ENCODE results near the gene ANKMY1.

DNA sequence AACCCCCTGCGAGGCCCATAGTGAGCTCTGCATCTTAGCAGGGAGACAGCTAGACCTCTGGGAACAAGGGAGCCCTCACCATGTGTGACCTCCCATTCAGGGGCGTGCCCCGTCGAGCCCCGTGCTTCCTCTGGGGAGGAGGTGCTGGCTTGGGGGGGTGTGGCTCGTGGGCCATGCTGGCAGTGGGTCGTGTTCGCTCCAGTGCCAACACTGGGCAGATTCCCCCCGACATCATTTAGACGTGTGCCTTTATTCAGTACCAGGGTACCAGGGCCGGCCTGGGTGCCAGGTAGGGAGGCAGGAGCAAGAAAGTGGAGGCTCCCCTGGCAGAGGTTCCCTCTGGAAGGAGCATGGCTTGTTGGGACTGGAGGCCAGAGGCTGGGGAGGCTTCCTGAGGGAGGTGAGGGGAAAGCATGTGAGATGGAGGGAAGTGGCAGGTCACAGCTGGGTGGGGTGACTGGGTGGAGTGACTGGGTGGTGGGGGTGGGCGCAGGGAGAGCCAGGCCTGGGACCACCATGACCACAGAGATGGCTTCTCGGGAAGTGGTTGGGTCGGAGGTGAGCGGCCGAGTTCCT lies 107.2 kb downstream of the ANKMY1 start:
- TF ChIP-seq, protein P1, sequence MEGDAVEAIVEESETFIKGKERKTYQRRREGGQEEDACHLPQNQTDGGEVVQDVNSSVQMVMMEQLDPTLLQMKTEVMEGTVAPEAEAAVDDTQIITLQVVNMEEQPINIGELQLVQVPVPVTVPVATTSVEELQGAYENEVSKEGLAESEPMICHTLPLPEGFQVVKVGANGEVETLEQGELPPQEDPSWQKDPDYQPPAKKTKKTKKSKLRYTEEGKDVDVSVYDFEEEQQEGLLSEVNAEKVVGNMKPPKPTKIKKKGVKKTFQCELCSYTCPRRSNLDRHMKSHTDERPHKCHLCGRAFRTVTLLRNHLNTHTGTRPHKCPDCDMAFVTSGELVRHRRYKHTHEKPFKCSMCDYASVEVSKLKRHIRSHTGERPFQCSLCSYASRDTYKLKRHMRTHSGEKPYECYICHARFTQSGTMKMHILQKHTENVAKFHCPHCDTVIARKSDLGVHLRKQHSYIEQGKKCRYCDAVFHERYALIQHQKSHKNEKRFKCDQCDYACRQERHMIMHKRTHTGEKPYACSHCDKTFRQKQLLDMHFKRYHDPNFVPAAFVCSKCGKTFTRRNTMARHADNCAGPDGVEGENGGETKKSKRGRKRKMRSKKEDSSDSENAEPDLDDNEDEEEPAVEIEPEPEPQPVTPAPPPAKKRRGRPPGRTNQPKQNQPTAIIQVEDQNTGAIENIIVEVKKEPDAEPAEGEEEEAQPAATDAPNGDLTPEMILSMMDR (IDR thresholded peaks at IDR 0.05; ENCODE audit: insufficient read depth, low read depth, low read length), result no peak
- no peak for TF ChIP-seq EZH2 (IDR thresholded peaks at IDR 0.05; ENCODE audit: insufficient read depth, low read length)

All from astrocyte (in vitro differentiated cells and primary cell).